ENCODE measurements around the gene CLGN.

- TF ChIP-seq CTCF (IDR thresholded peaks at IDR 0.05) (no peak), EP300 (IDR thresholded peaks at IDR 0.05) (no peak)
These were observed 22.9 kb upstream of the CLGN start for GRCh38 chr4:140450352-140450751.
